H1 (cell line): ENCODE measurements around the gene TNS1. TPM values are rescaled to one million over a fixed set of nuclear protein-coding genes. Genes with fewer than 3 reads are reported as not detected.

Experiments used
- CTCF ChIA-PET: fragments of 300-600 bp; sonication (Branson Sonifier 250); formaldehyde crosslinking; loops from one replicate; lab custom pipeline; 2021; ENCODE audit not compliant: partially characterized antibody; lab: Charles Lee
- POLR2A ChIA-PET: fragments of 300-600 bp; sonication (Branson Sonifier 250); formaldehyde crosslinking; loops from one replicate; lab custom pipeline; 2021; ENCODE audit warnings: inconsistent platforms; ENCODE audit not compliant: partially characterized antibody; lab: Charles Lee
- DNase-seq, 2 experiments: peaks; one replicate each; pipeline versions ENCODE4 v3.0.0 to v3.0.0-alpha.2; 2010 to 2022; ENCODE audit warnings: low spot score in 2 of 2, low read depth in 1 of 2, mixed read lengths in 1 of 2
- FAIRE-seq: peaks from 2 replicates; lab custom pipeline; 2011; peaks lifted over from hg19 to GRCh38; lab: Jason Lieb, UNC
- H2AFZ ChIP-seq: 2 replicates; pipeline ENCODE4 v1.8.1; 2012; ENCODE audit warnings: low read length, inconsistent platforms
- H2AK5ac ChIP-seq: 2 replicates; pipeline ENCODE4 v1.6.1; 2013; ENCODE audit warnings: low read depth, low read length
- H2BK120ac ChIP-seq: replicated peaks from 2 replicates; pipeline ENCODE3; 2013; ENCODE audit warnings: low read depth, low read length, inconsistent platforms
- H2BK12ac ChIP-seq: 2 replicates; pipeline ENCODE4 v1.6.1; 2013; ENCODE audit warnings: low read depth, low read length
- H2BK15ac ChIP-seq: 2 replicates; pipeline ENCODE4 v1.6.1; 2013; ENCODE audit warnings: low read length
- H2BK20ac ChIP-seq: 2 replicates; pipeline ENCODE4 v1.6.1; 2013; ENCODE audit warnings: low read length
- H2BK5ac ChIP-seq: 2 replicates; pipeline ENCODE4 v1.6.1; 2013; ENCODE audit warnings: low read depth, low read length
- H3K14ac ChIP-seq: 2 replicates; pipeline ENCODE4 v1.6.1; 2013; ENCODE audit warnings: inconsistent platforms; ENCODE audit not compliant: insufficient read length
- H3K18ac ChIP-seq: 2 replicates; pipeline ENCODE4 v1.6.1; 2013; ENCODE audit warnings: low read length; ENCODE audit errors: extremely low read depth
- H3K23ac ChIP-seq: 2 replicates; pipeline ENCODE4 v1.6.1; 2013; ENCODE audit warnings: inconsistent platforms; ENCODE audit not compliant: insufficient read length
- H3K23me2 ChIP-seq: 2 replicates; pipeline ENCODE4 v1.6.1; 2013; ENCODE audit warnings: low read depth, low read length
- H3K27ac ChIP-seq: 2 replicates; pipeline ENCODE4 v1.6.1; 2011; ENCODE audit warnings: low read depth, low read length, inconsistent platforms
- H3K27me3 ChIP-seq, 4 experiments: replicated peaks in 1 of 4; 1 replicate in 1 of 4; 2 replicates in 3 of 4; pipeline versions ENCODE4 v1.6.1 to v1.8.1; 2011 to 2013; ENCODE audit warnings: low read length in 3 of 4, mild to moderate bottlenecking in 3 of 4, inconsistent platforms in 2 of 4, mixed read lengths in 2 of 4, moderate library complexity in 1 of 4; ENCODE audit not compliant: control insufficient read depth in 3 of 4, insufficient read depth in 3 of 4; ENCODE audit errors: extremely low read depth in 1 of 4
- H3K36me3 ChIP-seq, 4 experiments: 2 replicates each; pipeline versions ENCODE4 v1.6.1 to v1.8.1; 2011 to 2013; ENCODE audit warnings: mild to moderate bottlenecking in 4 of 4, low read length in 3 of 4, moderate library complexity in 2 of 4, control low read depth in 1 of 4, inconsistent platforms in 1 of 4; ENCODE audit not compliant: insufficient read depth in 4 of 4, control insufficient read depth in 2 of 4
- H3K4ac ChIP-seq: replicated peaks from 2 replicates; pipeline ENCODE3; 2013; ENCODE audit warnings: low read length, low read depth, mixed read lengths, inconsistent platforms; ENCODE audit not compliant: insufficient read length
- H3K4me1 ChIP-seq, 4 experiments: replicated peaks in 1 of 4; 1 replicate in 1 of 4; 2 replicates in 3 of 4; pipeline versions ENCODE4 v1.6.1 to v1.8.1; 2011 to 2013; ENCODE audit warnings: low read length in 3 of 4, inconsistent platforms in 2 of 4, mixed read lengths in 1 of 4; ENCODE audit not compliant: insufficient read depth in 4 of 4, control insufficient read depth in 3 of 4
- H3K4me2 ChIP-seq, 2 experiments: 2 replicates each; pipeline versions ENCODE4 v1.6.1 to v1.8.1; 2011 to 2013; ENCODE audit warnings: low read depth in 2 of 2, low read length in 2 of 2, control low read depth in 1 of 2, inconsistent platforms in 1 of 2, mild to moderate bottlenecking in 1 of 2; ENCODE audit not compliant: insufficient read depth in 1 of 2
- H3K4me3 ChIP-seq, 4 experiments: fragments of 200-600, 300-600 bp in 1 of 4; sonication (generic), shearing (Covaris generic), sonication (Bioruptor Twin) in 1 of 4; 2 replicates each; pipeline versions ENCODE4 v1.5.1 to v1.8.1; 2011 to 2016; ENCODE audit warnings: low read length in 4 of 4, low read depth in 3 of 4, control low read depth in 2 of 4, inconsistent platforms in 2 of 4, mild to moderate bottlenecking in 2 of 4, mixed read lengths in 1 of 4, moderate library complexity in 1 of 4; ENCODE audit not compliant: insufficient read depth in 2 of 4; ENCODE audit errors: extremely low read depth in 1 of 4
- H3K56ac ChIP-seq: replicated peaks from 2 replicates; pipeline ENCODE3; 2013; ENCODE audit warnings: low read depth, mild to moderate bottlenecking, mixed read lengths, low read length, inconsistent platforms; ENCODE audit not compliant: insufficient read length
- H3K79me1 ChIP-seq: 2 replicates; pipeline ENCODE4 v1.6.1; 2013; ENCODE audit warnings: low read depth, low read length, control low read depth
- H3K79me2 ChIP-seq, 2 experiments: 2 replicates each; pipeline versions ENCODE4 v1.6.1 to v1.8.1; 2012 to 2013; ENCODE audit warnings: low read length in 2 of 2, mild to moderate bottlenecking in 2 of 2, inconsistent platforms in 1 of 2; ENCODE audit not compliant: insufficient read depth in 2 of 2, control insufficient read depth in 1 of 2
- H3K9ac ChIP-seq, 4 experiments: replicated peaks in 1 of 4; 1 replicate in 1 of 4; 2 replicates in 3 of 4; pipeline versions ENCODE4 v1.6.1 to v1.8.1; 2011 to 2013; ENCODE audit warnings: low read depth in 3 of 4, low read length in 3 of 4, control low read depth in 2 of 4, mild to moderate bottlenecking in 2 of 4, moderate library complexity in 2 of 4, inconsistent platforms in 1 of 4; ENCODE audit errors: extremely low read depth in 1 of 4
- H3K9me3 ChIP-seq, 2 experiments: 2 replicates each; pipeline versions ENCODE4 v1.6.1 to v1.8.1; 2012 to 2013; ENCODE audit warnings: mild to moderate bottlenecking in 2 of 2, moderate library complexity in 2 of 2, control low read depth in 1 of 2, inconsistent platforms in 1 of 2, low read depth in 1 of 2, low read length in 1 of 2, mixed read lengths in 1 of 2; ENCODE audit not compliant: insufficient read depth in 2 of 2
- H4K20me1 ChIP-seq, 2 experiments: replicated peaks in 1 of 2; 2 replicates each; pipeline versions ENCODE3 to v1.8.1; 2011 to 2013; ENCODE audit warnings: inconsistent platforms in 2 of 2, low read length in 2 of 2, mild to moderate bottlenecking in 1 of 2; ENCODE audit not compliant: insufficient read depth in 2 of 2, control insufficient read depth in 1 of 2
- H4K5ac ChIP-seq: 2 replicates; pipeline ENCODE4 v1.6.1; 2013; ENCODE audit warnings: low read length, low read depth, mixed read lengths, inconsistent platforms; ENCODE audit not compliant: insufficient read length
- H4K8ac ChIP-seq: 2 replicates; pipeline ENCODE4 v1.8.0; 2013; ENCODE audit warnings: mild to moderate bottlenecking, moderate library complexity, low read length, inconsistent platforms; ENCODE audit not compliant: insufficient read depth; ENCODE audit errors: extremely low read depth
- H4K91ac ChIP-seq: replicated peaks from 2 replicates; pipeline ENCODE3; 2013; ENCODE audit warnings: low read length, mixed read lengths, inconsistent platforms; ENCODE audit not compliant: insufficient read length
- TEAD4 ChIP-seq: IDR thresholded peaks from 2 replicates; pipeline ENCODE4 v1.6.1; 2012; ENCODE audit warnings: low read depth, low read length, inconsistent platforms, mixed read lengths
- WGBS, 2 experiments: shearing (Covaris generic) in 1 of 2; methylation state at CpG; one replicate each; pipeline versions ENCODE4 v1.1.6 to v1.1.7; 2013 to 2015; ENCODE audit warnings: low lambda C conversion rate in 2 of 2, mixed read lengths in 2 of 2, inconsistent platforms in 1 of 2, low coverage in 1 of 2, missing lambda C conversion rate in 1 of 2; ENCODE audit not compliant: insufficient replicate concordance in 2 of 2, insufficient coverage in 1 of 2, insufficient read length in 1 of 2; ENCODE audit errors: extremely low coverage in 1 of 2, missing lambda C conversion rate in 1 of 2; 5-methylcytosine and 5-hydroxymethylcytosine counted together
- polyA plus RNA-seq, 7 experiments: library from polyadenylated mRNA; depleted of rRNA in 3 of 7; stranded (reverse) in 5 of 7; unstranded in 2 of 7; fragments of >200 nt in 5 of 7; fragments of 200-250 nt in 2 of 7; gene quantifications; 1 replicate in 5 of 7; 2 replicates in 1 of 7; 4 replicates in 1 of 7; pipeline versions ENCODE4 v1.2.1 to v1.2.3, GENCODE V29; 2011 to 2013; ENCODE audit warnings: missing spikeins in 2 of 7, mixed read lengths in 2 of 7
- total RNA-seq: library from RNA; stranded (reverse); fragmentation: NEBNext Ultra II Directional; extraction: Animal tissue kit (Norgen Biotek cat#: 25700); gene quantifications from 2 replicates; pipeline ENCODE4 v1.2.1, GENCODE V29; 2021

Gene TNS1
- total and polyA plus RNA-seq, 2 of the 8 experiments (the other 6 are each of a cell fraction or from before 2014, with no cell fraction given), result 1.5 to 5.1 TPM

DNA sequence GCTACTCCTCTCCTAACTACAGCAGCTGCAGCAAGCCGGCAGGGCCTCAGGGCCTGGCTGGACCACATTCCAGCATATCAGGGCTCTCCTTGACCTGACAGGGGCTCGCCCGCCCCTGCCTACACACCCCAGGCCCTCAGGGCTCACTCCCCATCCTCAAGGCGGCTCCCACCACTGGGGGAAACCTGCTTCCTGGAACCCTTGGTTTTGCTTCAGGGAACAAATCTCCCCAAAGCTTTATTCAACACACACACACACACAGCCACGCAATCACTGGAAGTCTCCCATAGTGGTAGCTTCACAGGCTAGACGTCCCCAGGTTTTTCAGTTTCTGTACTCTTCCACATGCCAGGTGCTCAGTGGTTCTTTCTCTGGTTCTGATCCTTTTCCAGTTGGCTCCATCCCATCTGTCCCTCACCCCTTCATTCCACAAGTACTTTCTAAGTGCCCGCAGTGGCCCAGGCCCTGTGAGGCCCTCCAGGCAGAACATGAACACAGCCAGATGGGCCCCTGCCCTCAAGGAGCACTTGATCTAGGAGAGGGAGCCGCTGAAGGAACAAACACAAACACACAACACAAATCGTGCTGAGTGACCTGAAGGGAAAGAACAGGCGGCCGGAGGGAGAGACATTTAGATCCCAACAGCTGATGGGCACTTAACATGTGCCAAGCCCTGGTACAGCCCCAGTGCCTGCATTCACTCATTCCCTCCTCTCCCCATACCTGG lies 51.1 kb downstream of the TNS1 start:
- Histone ChIP-seq H4K91ac (no peak overlapping the region), H2BK5ac (no peak overlapping the region), H2AK5ac (no peak overlapping the region), H3K36me3 (no peaks in the 10 kb centered on the region), H3K4ac (no peak overlapping the region), H3K23me2 (no peaks in the 10 kb centered on the region; the same call in 1 of the 2 replicates), H3K18ac (no peak overlapping the region), H3K79me2 (no peaks in the 10 kb centered on the region), H2AFZ (no peak overlapping the region), H3K14ac (no peak overlapping the region), H3K4me3 (no peak overlapping the region), H3K9me3 (no peaks in the 10 kb centered on the region), H3K23ac (no peak overlapping the region), H4K20me1 (peaks cover 0 to 2% of the 10 kb centered on the region in 2 experiments), H3K79me1 (no peaks in the 10 kb centered on the region), H2BK20ac (no peak overlapping the region), H4K5ac (no peak overlapping the region), H3K56ac (no peak overlapping the region), H3K27me3 (peaks cover 0 to 3% (median 0%) of the 10 kb centered on the region in 4 experiments; a peak in 1 of 7 replicates), H3K9ac (no peak overlapping the region), H3K4me1 (peaks cover 2 to 16% (median 5%) of the 10 kb centered on the region in 4 experiments; a peak in 6 of 7 replicates), H2BK15ac (no peak overlapping the region), H2BK12ac (no peak overlapping the region), H2BK120ac (no peak overlapping the region), H3K27ac (no peak overlapping the region), H3K4me2 (no peak overlapping the region), H4K8ac (peak overlapping the region; percentile 30; the same call in 1 of the 2 replicates)
- FAIRE-seq, result no peak
- WGBS, 2 experiments, result 85% methylated on average over 11 of the region's 11 CpGs; no CpG with 5 or more reads in 1 of the 2 experiments
- CTCF ChIA-PET, result interaction anchor here (0.7 to 22.2 kb wide), 17 partner anchors 9 to 166 kb away, joined by 3 to 480 read pairs (median 6); no protein-coding TSS in a partner anchor
- no peak for DNase-seq
- POLR2A ChIA-PET, result interaction anchor here (1.1 to 3.3 kb wide), 3 partner anchors 9 to 14 kb away, joined by 4 to 9 read pairs (median 6); no protein-coding TSS in a partner anchor
- peak; percentile 57; the same call in 1 of the 2 replicates for TF ChIP-seq TEAD4
